ENCODE data around the gene ATXN7L1. TPM values are rescaled to one million over a fixed set of nuclear protein-coding genes. Genes with fewer than 3 reads are reported as not detected.
"Not testable (repeated sequence)": the region's sequence is repeated elsewhere in the genome, so short reads cannot be mapped to it uniquely, and the experiment has no call there.

ATXN7L1 gene
- total RNA-seq, 4 donors from 2014 or later = 4.6 to 12.5 (median 10.1) TPM

DNA sequence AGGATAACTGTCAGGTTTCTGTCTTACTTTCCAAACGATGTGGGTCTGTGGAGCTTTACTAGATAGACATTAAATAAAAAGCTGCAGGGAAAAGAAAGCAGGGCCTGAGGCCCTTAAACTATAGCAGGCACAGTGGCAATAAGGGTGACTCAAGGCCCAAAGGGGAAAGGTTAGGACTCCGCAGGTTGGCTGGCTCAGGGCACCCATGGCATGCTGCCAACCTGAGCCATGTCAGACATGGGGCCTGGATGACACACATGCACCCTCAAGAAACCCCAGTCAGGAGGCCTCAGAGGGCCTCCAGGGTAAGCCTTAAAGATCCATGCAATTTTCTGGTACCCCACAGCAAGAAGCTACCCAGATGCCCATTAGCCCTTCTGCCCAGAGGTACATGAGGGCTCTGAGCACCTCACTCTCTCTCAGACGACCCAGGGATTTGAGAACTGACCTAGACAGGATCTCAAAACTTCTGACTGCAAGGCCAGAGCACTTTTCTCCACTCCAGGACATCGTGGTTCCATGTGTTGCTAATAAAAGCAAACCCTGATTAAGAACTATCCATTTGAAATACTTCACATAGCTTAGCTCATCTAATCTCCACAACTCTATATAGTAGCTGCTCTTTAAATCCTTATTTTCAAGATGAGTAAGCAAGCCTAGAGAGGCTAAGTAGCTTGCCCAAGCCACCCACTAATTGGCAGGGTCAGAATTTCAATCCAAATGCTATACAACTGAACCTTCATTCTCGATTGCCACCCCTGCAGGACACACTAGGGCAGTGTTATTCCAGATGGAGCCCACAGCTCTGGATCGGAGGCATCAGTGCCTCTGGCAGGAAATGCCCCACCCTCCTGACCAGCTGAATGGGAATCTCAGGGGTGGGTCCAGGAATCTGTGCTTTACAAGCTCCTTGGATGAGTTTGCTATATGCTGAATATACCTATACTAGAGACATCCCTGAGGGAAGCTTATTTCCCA lies 162.6 kb downstream of the ATXN7L1 start:
- Histone ChIP-seq H3K36me3 (no peaks in the 10 kb centered on the region), H3K4me3 (no peak overlapping the region), H3K4me1 (peaks cover 5 to 20% (median 8%) of the 10 kb centered on the region in 4 donors), H3K9me3 (peaks cover 0 to 7% (median 0%) of the 10 kb centered on the region in 4 donors), H3K27ac (replicated peaks in 1 of 4) (no peak overlapping the region), H3K27me3 (no peaks in the 10 kb centered on the region)
- WGBS = 83% methylated on average over 6 of the region's 6 CpGs
- intact Hi-C loops (cut with DNase I) = no loop called here
- no peak for TF ChIP-seq EP300 (IDR thresholded peaks at IDR 0.05)
- DNase-seq (ENCODE audit: extremely low spot score) = no peak

DNA sequence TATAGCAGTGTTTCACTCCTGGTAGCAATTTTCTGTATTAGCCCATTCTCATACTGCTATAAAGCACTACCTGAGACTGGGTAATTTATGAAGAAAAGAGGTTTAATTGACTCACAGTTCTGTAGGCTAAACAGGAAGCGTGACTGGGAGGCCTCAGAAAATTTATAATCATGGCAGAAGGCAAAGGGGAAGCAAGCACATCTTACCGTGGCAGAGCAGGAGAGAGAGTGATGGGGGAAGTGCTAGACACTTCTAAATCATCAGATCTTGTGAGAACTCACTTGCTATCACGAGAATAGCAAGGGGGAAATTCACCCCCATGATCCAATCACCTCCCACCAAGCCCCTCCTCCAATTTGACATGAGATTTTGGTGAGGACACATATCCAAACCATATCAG lies 163.5 kb downstream of the ATXN7L1 start:
- TF ChIP-seq POLR2A (IDR thresholded peaks at IDR 0.05; ENCODE audit: low read depth) (no peak), EP300 (IDR thresholded peaks at IDR 0.05) (no peak), POLR2AphosphoS5 (IDR thresholded peaks at IDR 0.05) (no peak)
- TF ChIP-seq, protein P1, sequence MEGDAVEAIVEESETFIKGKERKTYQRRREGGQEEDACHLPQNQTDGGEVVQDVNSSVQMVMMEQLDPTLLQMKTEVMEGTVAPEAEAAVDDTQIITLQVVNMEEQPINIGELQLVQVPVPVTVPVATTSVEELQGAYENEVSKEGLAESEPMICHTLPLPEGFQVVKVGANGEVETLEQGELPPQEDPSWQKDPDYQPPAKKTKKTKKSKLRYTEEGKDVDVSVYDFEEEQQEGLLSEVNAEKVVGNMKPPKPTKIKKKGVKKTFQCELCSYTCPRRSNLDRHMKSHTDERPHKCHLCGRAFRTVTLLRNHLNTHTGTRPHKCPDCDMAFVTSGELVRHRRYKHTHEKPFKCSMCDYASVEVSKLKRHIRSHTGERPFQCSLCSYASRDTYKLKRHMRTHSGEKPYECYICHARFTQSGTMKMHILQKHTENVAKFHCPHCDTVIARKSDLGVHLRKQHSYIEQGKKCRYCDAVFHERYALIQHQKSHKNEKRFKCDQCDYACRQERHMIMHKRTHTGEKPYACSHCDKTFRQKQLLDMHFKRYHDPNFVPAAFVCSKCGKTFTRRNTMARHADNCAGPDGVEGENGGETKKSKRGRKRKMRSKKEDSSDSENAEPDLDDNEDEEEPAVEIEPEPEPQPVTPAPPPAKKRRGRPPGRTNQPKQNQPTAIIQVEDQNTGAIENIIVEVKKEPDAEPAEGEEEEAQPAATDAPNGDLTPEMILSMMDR (IDR thresholded peaks at IDR 0.05) = no peak
- Histone ChIP-seq H3K36me3 (no peaks in the 10 kb centered on the region), H3K27ac (replicated peaks in 1 of 4) (no peak overlapping the region), H3K9me3 (peaks cover 0 to 7% (median 0%) of the 10 kb centered on the region in 4 donors), H3K4me3 (no peak overlapping the region), H3K4me1 (peaks cover 0 to 12% (median 3%) of the 10 kb centered on the region in 4 donors), H3K27me3 (no peaks in the 10 kb centered on the region)
- intact Hi-C loops (cut with DNase I) = no loop called here
- no peak for DNase-seq (ENCODE audit: extremely low spot score)
- WGBS = 79% methylated on average over 3 of the region's 3 CpGs

DNA sequence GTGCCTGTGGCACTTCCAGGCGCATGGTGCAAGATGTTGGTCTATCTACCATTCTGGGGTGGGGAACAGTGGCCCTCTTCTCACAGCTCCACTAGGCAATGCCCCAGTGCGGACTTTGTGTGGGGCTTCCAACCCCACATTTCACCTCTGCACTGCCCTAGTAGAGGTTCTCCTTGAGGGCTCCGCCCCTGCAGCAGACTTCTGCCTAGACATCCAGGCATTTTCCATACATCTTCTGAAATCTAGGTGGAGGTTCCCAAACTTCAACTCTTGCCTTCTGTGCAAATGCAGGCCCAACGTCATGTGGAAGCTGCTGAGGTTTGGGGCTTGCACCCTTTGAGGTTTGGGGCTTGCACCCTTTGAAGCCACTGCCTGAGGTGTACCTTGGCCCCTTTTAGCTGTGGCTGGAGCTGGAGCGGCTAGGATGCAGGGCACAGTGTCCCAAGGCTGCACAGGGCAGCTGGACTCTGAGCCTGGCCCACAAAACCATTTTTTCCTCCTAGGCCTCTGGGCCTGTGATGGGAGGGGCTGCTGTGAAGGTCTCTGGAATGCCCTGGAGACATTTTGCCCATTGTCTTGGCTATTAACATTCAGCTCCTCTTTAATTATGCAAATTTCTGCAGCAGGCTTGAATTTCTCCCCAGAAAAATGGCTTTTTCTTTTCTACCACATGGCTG lies 164.5 kb downstream of the ATXN7L1 start:
- no peaks in the 10 kb centered on the region for H3K36me3 ChIP-seq
- H3K4me1 ChIP-seq = peaks cover 0 to 18% (median 4%) of the 10 kb centered on the region in 4 donors
- H3K27ac ChIP-seq (replicated peaks in 1 of 4) = no peak overlapping the region
- peaks cover 0 to 7% (median 0%) of the 10 kb centered on the region in 4 donors for H3K9me3 ChIP-seq
- no peak overlapping the region for H3K4me3 ChIP-seq
- intact Hi-C loops (cut with DNase I) = no loop called here
- TF ChIP-seq POLR2A (IDR thresholded peaks at IDR 0.05; ENCODE audit: low read depth) = no peak
- TF ChIP-seq EP300 (IDR thresholded peaks at IDR 0.05) = no peak
- no peak for TF ChIP-seq POLR2AphosphoS5 (IDR thresholded peaks at IDR 0.05)
- TF ChIP-seq, protein P1 (IDR thresholded peaks at IDR 0.05) = no peak
- no peaks in the 10 kb centered on the region for H3K27me3 ChIP-seq
- DNase-seq (ENCODE audit: extremely low spot score) = no peak
- WGBS = 96% methylated on average over 5 of the region's 5 CpGs

DNA sequence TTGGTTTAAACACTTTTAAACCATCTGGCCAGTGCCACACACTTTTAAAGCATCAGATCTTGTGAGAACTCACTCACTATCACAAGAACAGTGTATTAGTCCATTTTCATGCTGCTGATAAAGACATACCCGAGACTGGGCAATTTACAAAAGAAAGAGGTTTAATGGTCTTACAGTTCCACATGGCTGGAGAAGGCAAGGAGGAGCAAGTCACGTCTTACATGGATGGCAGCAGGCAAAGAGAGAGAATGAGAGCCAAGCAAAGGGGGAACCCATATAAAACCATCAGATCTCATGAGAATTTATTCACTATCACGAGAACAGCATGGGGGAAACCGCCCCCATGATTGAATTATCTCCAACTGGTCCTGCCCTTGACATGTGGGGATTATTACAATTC lies 165.7 kb downstream of the ATXN7L1 start:
- H3K27ac ChIP-seq (replicated peaks in 1 of 4); H3K27me3 ChIP-seq; H3K9me3 ChIP-seq; DNase-seq (ENCODE audit: extremely low spot score); intact Hi-C loops (cut with DNase I); H3K4me3 ChIP-seq; H3K36me3 ChIP-seq: not testable (repeated sequence)
- WGBS = 99% methylated on average over 4 of the region's 4 CpGs
- peaks cover 0 to 18% (median 4%) of the 10 kb centered on the region in 4 donors for H3K4me1 ChIP-seq

DNA sequence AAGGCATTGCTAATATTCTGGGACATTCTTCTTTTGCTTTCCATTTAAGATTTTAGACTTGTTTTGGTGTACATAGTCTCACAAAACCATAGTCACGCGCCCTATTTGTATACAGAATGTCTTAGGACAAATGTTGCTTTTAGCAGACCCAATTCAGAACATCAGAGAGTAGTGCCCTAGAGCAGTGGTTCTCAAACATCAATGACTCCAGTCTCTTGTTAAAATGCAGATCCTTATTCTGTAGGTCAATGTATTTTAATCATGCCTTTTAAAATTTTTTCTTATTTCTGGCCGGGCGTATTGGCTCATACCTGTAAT lies 167.7 kb downstream of the ATXN7L1 start:
- H3K9me3 ChIP-seq = peaks cover 0 to 7% (median 0%) of the 10 kb centered on the region in 4 donors
- no peak overlapping the region for H3K4me3 ChIP-seq
- no peaks in the 10 kb centered on the region for H3K27me3 ChIP-seq
- no peak overlapping the region for H3K27ac ChIP-seq (replicated peaks in 1 of 4)
- intact Hi-C loops (cut with DNase I) = no loop called here
- WGBS = 95% methylated on average over 4 of the region's 4 CpGs
- H3K36me3 ChIP-seq = no peaks in the 10 kb centered on the region
- H3K4me1 ChIP-seq = peaks cover 0 to 11% (median 2%) of the 10 kb centered on the region in 4 donors
- no peak for DNase-seq (ENCODE audit: extremely low spot score)
- TF ChIP-seq POLR2A (IDR thresholded peaks at IDR 0.05; ENCODE audit: low read depth) = no peak
- no peak for TF ChIP-seq POLR2AphosphoS5 (IDR thresholded peaks at IDR 0.05)
- no peak for TF ChIP-seq EP300 (IDR thresholded peaks at IDR 0.05)

All from esophagus muscularis mucosa (tissue), 4 donors.